ENCODE data around the gene TOM1L2. TPM values are rescaled to one million over a fixed set of nuclear protein-coding genes. Genes with fewer than 3 reads are reported as not detected.
"Not testable (repeated sequence)": the region's sequence is repeated elsewhere in the genome, so short reads cannot be mapped to it uniquely, and the experiment has no call there.

Gene TOM1L2
- total and polyA plus RNA-seq, 2 experiments from 2014 or later: 21.5 to 29.6 TPM

DNA sequence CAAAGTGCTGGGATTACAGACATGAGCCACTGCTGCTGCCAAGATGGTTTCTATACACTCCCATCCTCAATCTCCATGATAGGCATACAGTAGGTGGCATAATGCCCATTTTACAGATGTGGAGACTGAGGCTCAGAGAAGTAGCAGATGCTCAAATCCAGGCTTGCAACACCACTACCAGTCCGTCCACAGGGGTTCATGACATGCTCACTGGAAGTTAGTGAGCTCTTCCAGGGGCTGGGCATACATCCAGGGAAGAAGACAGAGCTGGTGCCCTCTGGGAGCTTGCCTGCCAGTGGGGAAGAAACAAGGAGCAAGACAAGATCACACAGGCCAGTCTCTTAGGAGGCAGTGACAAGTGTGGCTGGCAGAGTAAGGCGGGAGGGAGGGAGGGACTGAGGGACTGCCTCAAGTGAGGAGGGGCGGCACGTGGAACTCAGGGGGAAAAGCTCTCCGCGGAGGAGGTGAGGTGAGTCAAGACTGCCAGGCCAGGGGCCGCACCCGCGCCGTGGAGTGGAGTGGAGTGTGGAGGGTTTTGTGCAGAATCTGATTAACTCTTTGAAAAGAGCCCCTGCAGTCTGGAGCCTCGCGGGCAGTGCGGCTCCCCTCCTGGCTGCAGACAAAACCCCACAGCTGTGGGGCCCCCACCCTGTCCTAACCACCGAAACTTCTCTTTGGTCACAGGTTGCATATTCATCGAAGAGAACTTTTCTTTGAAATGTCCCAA, 163.3 kb downstream of the TOM1L2 start:
- Histone ChIP-seq H3K4me1 (ENCODE audit: insufficient read depth) (peaks cover 34% of the 10 kb centered on the region), H2AFZ (no peak overlapping the region), H4K20me1 (ENCODE audit: insufficient read depth, poor library complexity, severe bottlenecking) (peaks cover 26% of the 10 kb centered on the region), H3K36me3 (replicated peaks; ENCODE audit: insufficient read depth, low read depth) (no peaks in the 10 kb centered on the region), H3K27ac (no peak overlapping the region), H3K27me3 (no peaks in the 10 kb centered on the region), H3K9me2 (replicated peaks; ENCODE audit: insufficient read depth) (no peaks in the 10 kb centered on the region), H3K79me2 (peaks cover 3% of the 10 kb centered on the region), H3K4me2 (peak overlapping the region; percentile 79), H3K4me3 (no peak overlapping the region), H3K9me3 (ENCODE audit: low read depth) (no peaks in the 10 kb centered on the region)
- 56% methylated on average over 12 of the region's 15 CpGs for WGBS (ENCODE audit: low lambda C conversion rate, missing lambda C conversion rate)
- no peak for TF ChIP-seq EZH2phosphoT487 (IDR thresholded peaks at IDR 0.05; ENCODE audit: low read depth, severe bottlenecking, unreplicated experiment)
- TF ChIP-seq, protein P1, sequence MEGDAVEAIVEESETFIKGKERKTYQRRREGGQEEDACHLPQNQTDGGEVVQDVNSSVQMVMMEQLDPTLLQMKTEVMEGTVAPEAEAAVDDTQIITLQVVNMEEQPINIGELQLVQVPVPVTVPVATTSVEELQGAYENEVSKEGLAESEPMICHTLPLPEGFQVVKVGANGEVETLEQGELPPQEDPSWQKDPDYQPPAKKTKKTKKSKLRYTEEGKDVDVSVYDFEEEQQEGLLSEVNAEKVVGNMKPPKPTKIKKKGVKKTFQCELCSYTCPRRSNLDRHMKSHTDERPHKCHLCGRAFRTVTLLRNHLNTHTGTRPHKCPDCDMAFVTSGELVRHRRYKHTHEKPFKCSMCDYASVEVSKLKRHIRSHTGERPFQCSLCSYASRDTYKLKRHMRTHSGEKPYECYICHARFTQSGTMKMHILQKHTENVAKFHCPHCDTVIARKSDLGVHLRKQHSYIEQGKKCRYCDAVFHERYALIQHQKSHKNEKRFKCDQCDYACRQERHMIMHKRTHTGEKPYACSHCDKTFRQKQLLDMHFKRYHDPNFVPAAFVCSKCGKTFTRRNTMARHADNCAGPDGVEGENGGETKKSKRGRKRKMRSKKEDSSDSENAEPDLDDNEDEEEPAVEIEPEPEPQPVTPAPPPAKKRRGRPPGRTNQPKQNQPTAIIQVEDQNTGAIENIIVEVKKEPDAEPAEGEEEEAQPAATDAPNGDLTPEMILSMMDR (IDR thresholded peaks at IDR 0.05; ENCODE audit: poor library complexity): no peak
- TF ChIP-seq EZH2 (IDR thresholded peaks at IDR 0.05; ENCODE audit: borderline replicate concordance): no peak
- DNase-seq (ENCODE audit: low spot score): peak; percentile 57

DNA sequence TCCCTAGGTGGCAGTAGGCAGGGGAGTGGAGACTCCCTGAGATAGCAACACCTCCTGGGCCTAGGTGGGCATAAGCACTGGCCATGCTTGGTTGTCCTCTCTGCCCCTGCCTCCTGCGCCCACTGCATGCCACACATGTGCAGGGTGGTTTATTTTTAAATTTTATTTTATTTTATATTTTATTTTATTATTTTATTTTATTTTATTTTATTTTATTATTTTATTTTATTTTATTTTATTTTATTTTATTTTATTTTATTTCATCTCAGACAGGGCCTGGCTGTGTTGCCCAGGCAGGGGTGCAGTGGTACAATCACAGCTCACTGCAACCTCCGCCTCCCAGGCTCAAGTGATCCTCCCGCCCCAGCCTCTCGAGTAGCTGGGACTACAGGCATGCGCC, 164.0 kb downstream of the TOM1L2 start:
- not testable (repeated sequence) for H3K27me3 ChIP-seq; DNase-seq (ENCODE audit: low spot score); H3K36me3 ChIP-seq (replicated peaks; ENCODE audit: insufficient read depth, low read depth); H2AFZ ChIP-seq; H3K79me2 ChIP-seq; H3K4me2 ChIP-seq; H3K4me3 ChIP-seq; H3K27ac ChIP-seq; H3K9me3 ChIP-seq (ENCODE audit: low read depth); H3K9me2 ChIP-seq (replicated peaks; ENCODE audit: insufficient read depth)
- Histone ChIP-seq H4K20me1 (ENCODE audit: insufficient read depth, poor library complexity, severe bottlenecking) (peaks cover 25% of the 10 kb centered on the region), H3K4me1 (ENCODE audit: insufficient read depth) (peaks cover 34% of the 10 kb centered on the region)
- 95% methylated on average over 5 of the region's 5 CpGs for WGBS (ENCODE audit: low lambda C conversion rate, missing lambda C conversion rate)

DNA sequence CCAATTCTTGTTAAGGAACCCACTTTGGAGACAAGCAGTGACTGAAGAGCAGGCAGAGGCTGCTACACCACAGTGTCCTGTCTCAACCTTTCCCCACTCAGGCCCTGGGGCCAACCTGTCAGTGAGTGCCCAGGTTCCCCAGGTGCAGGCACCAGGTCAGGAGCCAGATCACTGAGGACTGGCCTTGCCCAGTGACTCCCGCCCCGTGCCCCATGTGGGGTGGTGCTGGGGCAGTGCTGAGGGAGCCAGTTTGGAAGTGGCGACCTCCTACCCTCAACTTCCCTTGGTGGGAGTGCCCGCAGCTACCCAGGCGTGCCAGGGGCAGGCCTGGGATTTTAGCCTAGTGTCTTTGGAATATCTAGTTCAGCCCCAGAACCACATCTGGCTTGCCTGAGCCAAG, 164.8 kb downstream of the TOM1L2 start:
- Histone ChIP-seq H4K20me1 (ENCODE audit: insufficient read depth, poor library complexity, severe bottlenecking) (peaks cover 23% of the 10 kb centered on the region), H3K4me1 (ENCODE audit: insufficient read depth) (peaks cover 34% of the 10 kb centered on the region), H3K4me3 (no peak overlapping the region), H3K9me2 (replicated peaks; ENCODE audit: insufficient read depth) (no peaks in the 10 kb centered on the region), H3K4me2 (no peak overlapping the region), H3K27ac (no peak overlapping the region), H3K79me2 (peaks cover 3% of the 10 kb centered on the region), H3K27me3 (no peaks in the 10 kb centered on the region), H3K9me3 (ENCODE audit: low read depth) (no peaks in the 10 kb centered on the region), H3K36me3 (replicated peaks; ENCODE audit: insufficient read depth, low read depth) (no peaks in the 10 kb centered on the region), H2AFZ (no peak overlapping the region)
- TF ChIP-seq EZH2phosphoT487 (IDR thresholded peaks at IDR 0.05; ENCODE audit: low read depth, severe bottlenecking, unreplicated experiment) (no peak), EZH2 (IDR thresholded peaks at IDR 0.05; ENCODE audit: borderline replicate concordance) (no peak)
- TF ChIP-seq, protein P1 (IDR thresholded peaks at IDR 0.05; ENCODE audit: poor library complexity): no peak
- WGBS (ENCODE audit: low lambda C conversion rate, missing lambda C conversion rate): 96% methylated on average over 5 of the region's 5 CpGs
- no peak for DNase-seq (ENCODE audit: low spot score)

DNA sequence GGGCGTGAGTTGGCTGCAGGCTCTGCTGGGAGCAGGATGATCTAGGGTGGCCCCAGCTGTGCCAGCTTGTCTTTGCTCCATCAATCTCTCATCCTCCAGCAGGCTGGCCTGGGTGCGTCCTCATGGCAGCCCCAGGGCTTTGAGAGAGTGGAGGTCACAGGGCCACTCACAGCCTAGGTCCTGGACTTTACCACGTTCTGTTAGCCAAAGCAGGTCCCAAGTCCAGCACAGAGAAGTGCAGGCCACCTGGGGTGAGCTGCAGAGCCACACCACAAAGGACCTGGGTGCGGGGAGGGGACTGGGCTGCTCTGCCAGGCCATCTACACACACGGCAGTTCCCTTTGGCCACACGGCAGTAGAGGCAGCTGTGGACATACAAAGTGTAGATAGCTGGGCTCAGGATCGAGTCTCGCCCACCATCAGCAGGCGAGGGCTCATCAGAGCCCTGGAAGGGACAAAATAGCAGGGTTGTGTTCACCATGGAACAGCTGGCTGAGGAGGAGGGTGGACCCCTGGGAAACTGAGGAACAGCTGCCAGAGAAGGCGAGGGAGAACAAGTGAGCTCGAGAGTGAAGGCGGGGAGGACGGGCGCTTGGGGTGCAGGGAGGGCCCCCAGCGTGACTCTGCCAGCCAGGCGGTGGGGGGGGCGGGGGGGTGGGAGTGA, 165.5 kb downstream of the TOM1L2 start:
- Histone ChIP-seq H3K4me1 (ENCODE audit: insufficient read depth) (peaks cover 30% of the 10 kb centered on the region), H3K9me2 (replicated peaks; ENCODE audit: insufficient read depth) (no peaks in the 10 kb centered on the region), H3K27me3 (no peaks in the 10 kb centered on the region), H3K36me3 (replicated peaks; ENCODE audit: insufficient read depth, low read depth) (no peaks in the 10 kb centered on the region), H3K79me2 (peaks cover 3% of the 10 kb centered on the region), H2AFZ (no peak overlapping the region), H3K4me2 (no peak overlapping the region), H3K9me3 (ENCODE audit: low read depth) (no peaks in the 10 kb centered on the region), H4K20me1 (ENCODE audit: insufficient read depth, poor library complexity, severe bottlenecking) (peaks cover 16% of the 10 kb centered on the region), H3K4me3 (no peak overlapping the region), H3K27ac (no peak overlapping the region)
- TF ChIP-seq EZH2 (IDR thresholded peaks at IDR 0.05; ENCODE audit: borderline replicate concordance): no peak
- no peak for TF ChIP-seq EZH2phosphoT487 (IDR thresholded peaks at IDR 0.05; ENCODE audit: low read depth, severe bottlenecking, unreplicated experiment)
- TF ChIP-seq, protein P1 (IDR thresholded peaks at IDR 0.05; ENCODE audit: poor library complexity): no peak
- DNase-seq (ENCODE audit: low spot score): no peak
- 89% methylated on average over 13 of the region's 17 CpGs for WGBS (ENCODE audit: low lambda C conversion rate, missing lambda C conversion rate)
